Endodermal cell (in vitro differentiated cells): ENCODE results near the gene NUMBL. TPM values are rescaled to one million over a fixed set of nuclear protein-coding genes. Genes with fewer than 3 reads are reported as not detected.

Experiments
- DNase-seq: peaks from one replicate; pipeline ENCODE4 v3.0.0-alpha.2; 2017
- H3K27ac ChIP-seq: 2 replicates; pipeline ENCODE4 v1.5.1; 2013; ENCODE audit warnings: mild to moderate bottlenecking, low read depth, low read length, moderate library complexity
- H3K27me3 ChIP-seq: 2 replicates; pipeline ENCODE4 v1.6.1; 2013; ENCODE audit warnings: mild to moderate bottlenecking, low read length, moderate library complexity; ENCODE audit not compliant: insufficient read depth, control insufficient read depth, poor library complexity, severe bottlenecking
- H3K36me3 ChIP-seq: 2 replicates; pipeline ENCODE4 v1.7.0; 2013; ENCODE audit warnings: mild to moderate bottlenecking, low read length, moderate library complexity; ENCODE audit not compliant: control insufficient read depth, insufficient read depth
- H3K4me1 ChIP-seq: one replicate; pipeline ENCODE4 v1.7.0; 2013; ENCODE audit warnings: low read length; ENCODE audit not compliant: control insufficient read depth, insufficient read depth
- H3K4me3 ChIP-seq: 2 replicates; pipeline ENCODE4 v1.5.1; 2013; ENCODE audit warnings: mild to moderate bottlenecking, low read length, moderate library complexity
- H3K9ac ChIP-seq: 2 replicates; pipeline ENCODE4 v1.6.1; 2013; ENCODE audit warnings: mild to moderate bottlenecking, low read length, moderate library complexity; ENCODE audit not compliant: poor library complexity, severe bottlenecking; ENCODE audit errors: extremely low read depth
- H3K9me3 ChIP-seq: 2 replicates; pipeline ENCODE4 v1.6.1; 2013; ENCODE audit warnings: mild to moderate bottlenecking, low read length, moderate library complexity; ENCODE audit not compliant: control insufficient read depth
- H3K27ac Mint-ChIP-seq: 2 replicates; pipeline ENCODE4 v1.8.0; 2020; ENCODE audit warnings: mixed read lengths
- H3K27me3 Mint-ChIP-seq: 2 replicates; pipeline ENCODE4 v1.8.0; 2021; ENCODE audit warnings: mild to moderate bottlenecking, mixed read lengths; ENCODE audit not compliant: insufficient read depth
- H3K36me3 Mint-ChIP-seq: 2 replicates; pipeline ENCODE4 v1.8.0; 2020; ENCODE audit warnings: low read depth, mixed read lengths
- H3K4me1 Mint-ChIP-seq: 2 replicates; pipeline ENCODE4 v1.8.0; 2020; ENCODE audit warnings: mixed read lengths
- H3K4me3 Mint-ChIP-seq: 2 replicates; pipeline ENCODE4 v1.8.0; 2020; ENCODE audit warnings: mild to moderate bottlenecking, moderate library complexity, mixed read lengths
- H3K9me3 Mint-ChIP-seq: 2 replicates; pipeline ENCODE4 v1.8.0; 2020; ENCODE audit warnings: mild to moderate bottlenecking, mixed read lengths
- CTCF ChIP-seq: fragments of 200-600 bp; sonication (generic); conservative IDR thresholded peaks from 2 replicates; pipeline ENCODE4 v1.5.0; 2021; ENCODE audit warnings: antibody characterized with exemption, mild to moderate bottlenecking
- WGBS, 2 experiments: methylation state at CpG; one replicate each; pipeline versions ENCODE4 v1.1.5 to v1.1.7; 2013; ENCODE audit warnings: missing lambda C conversion rate in 2 of 2, mixed read lengths in 1 of 2; ENCODE audit not compliant: insufficient coverage in 1 of 2, insufficient read length in 1 of 2; 5-methylcytosine and 5-hydroxymethylcytosine counted together
- total RNA-seq, 2 donors: library from RNA; stranded (reverse); fragmentation: NEBNext Ultra II Directional in 1 of 2; extraction: Animal tissue kit (Norgen Biotek cat#: 25700) in 1 of 2; gene quantifications; 2 replicates in 1 of 2; 3 replicates in 1 of 2; pipeline ENCODE4 v1.2.1, GENCODE V29; 2021

NUMBL gene
- total RNA-seq, 2 donors from 2014 or later = 32.7 to 46.9 TPM

- H3K27ac ChIP-seq = no peak overlapping the region
- no peak for TF ChIP-seq CTCF
- Mint-ChIP-seq H3K27me3 (no peaks in the 10 kb centered on the region), H3K4me1 (peaks cover 6% of the 10 kb centered on the region), H3K27ac (no peak overlapping the region), H3K36me3 (no peaks in the 10 kb centered on the region), H3K4me3 (no peak overlapping the region), H3K9me3 (no peaks in the 10 kb centered on the region)
- H3K9ac ChIP-seq = no peak overlapping the region
- WGBS, 2 experiments = 93 to 95% methylated on average over 5 to 8 of the region's 8 CpGs
- no peaks in the 10 kb centered on the region for H3K27me3 ChIP-seq
- H3K36me3 ChIP-seq = no peaks in the 10 kb centered on the region
- no peak overlapping the region for H3K4me3 ChIP-seq
- no peak for DNase-seq
- no peaks in the 10 kb centered on the region for H3K4me1 ChIP-seq
- H3K9me3 ChIP-seq = no peaks in the 10 kb centered on the region
Observed at GRCh38 chr19:40642757-40643305, 47.6 kb downstream of the NUMBL start.

GRCh38 chr19:40642051-40642706, 48.3 kb downstream of the NUMBL start:
- DNase-seq = no peak
- no peak overlapping the region for H3K4me3 ChIP-seq
- no peaks in the 10 kb centered on the region for H3K36me3 ChIP-seq
- Mint-ChIP-seq H3K4me1 (peaks cover 6% of the 10 kb centered on the region), H3K4me3 (no peak overlapping the region), H3K9me3 (no peaks in the 10 kb centered on the region), H3K36me3 (no peaks in the 10 kb centered on the region), H3K27me3 (no peaks in the 10 kb centered on the region), H3K27ac (no peak overlapping the region)
- H3K4me1 ChIP-seq = no peaks in the 10 kb centered on the region
- no peak for TF ChIP-seq CTCF
- no peaks in the 10 kb centered on the region for H3K9me3 ChIP-seq
- no peak overlapping the region for H3K27ac ChIP-seq
- 92% methylated on average over 11 to 15 of the region's 18 CpGs for WGBS, 2 experiments
- no peaks in the 10 kb centered on the region for H3K27me3 ChIP-seq
- no peak overlapping the region for H3K9ac ChIP-seq

GRCh38 chr19:40641281-40641680, 49.2 kb downstream of the NUMBL start:
- WGBS, 2 experiments = 95 to 100% methylated on average over 4 to 6 of the region's 7 CpGs
- peaks cover 4% of the 10 kb centered on the region for H3K27me3 Mint-ChIP-seq
- no peaks in the 10 kb centered on the region for H3K36me3 ChIP-seq
- no peak for TF ChIP-seq CTCF
- no peaks in the 10 kb centered on the region for H3K27me3 ChIP-seq
- no peak overlapping the region for H3K4me3 Mint-ChIP-seq
- H3K4me1 ChIP-seq = no peaks in the 10 kb centered on the region
- H3K27ac Mint-ChIP-seq = no peak overlapping the region
- peaks cover 6% of the 10 kb centered on the region for H3K4me1 Mint-ChIP-seq
- no peaks in the 10 kb centered on the region for H3K9me3 Mint-ChIP-seq
- H3K27ac ChIP-seq = no peak overlapping the region
- H3K4me3 ChIP-seq = no peak overlapping the region
- H3K9ac ChIP-seq = no peak overlapping the region
- DNase-seq = no peak
- no peaks in the 10 kb centered on the region for H3K9me3 ChIP-seq
- no peaks in the 10 kb centered on the region for H3K36me3 Mint-ChIP-seq
